ENCODE measurements around the gene SEMA7A.

Gene SEMA7A

GRCh38 chr15:74386496-74387140, 47.1 kb downstream of the SEMA7A start:
- no peak for DNase-seq

- no peak for DNase-seq
Measured at GRCh38 chr15:74385733-74386132, 48.0 kb downstream of the SEMA7A start.

- DNase-seq = peak; percentile 53
Measured at GRCh38 chr15:74384881-74385643, 48.7 kb downstream of the SEMA7A start.

- no peak for DNase-seq
Measured at GRCh38 chr15:74384566-74384880, 49.2 kb downstream of the SEMA7A start.

GRCh38 chr15:74383695-74384565, 49.8 kb downstream of the SEMA7A start:
- peak; percentile 50 for DNase-seq

GRCh38 chr15:74383286-74383685, 50.5 kb downstream of the SEMA7A start:
- no peak for DNase-seq

GRCh38 chr15:74382004-74382816, 51.5 kb downstream of the SEMA7A start:
- peak; percentile 78 for DNase-seq

GRCh38 chr15:74381481-74381880, 52.3 kb downstream of the SEMA7A start:
- no peak for DNase-seq

GRCh38 chr15:74381190-74381453, 52.6 kb downstream of the SEMA7A start:
- no peak for DNase-seq

- DNase-seq = no peak
Measured at GRCh38 chr15:74380361-74381189, 53.2 kb downstream of the SEMA7A start.

- DNase-seq = peak; percentile 27
Measured at GRCh38 chr15:74378848-74379247, 54.9 kb downstream of the SEMA7A start.

GRCh38 chr15:74377831-74378766, 55.7 kb downstream of the SEMA7A start:
- DNase-seq = no peak

- DNase-seq = no peak
Measured at GRCh38 chr15:74376825-74377581, 56.8 kb downstream of the SEMA7A start.

GRCh38 chr15:74376226-74376625, 57.5 kb downstream of the SEMA7A start:
- no peak for DNase-seq

- peak; percentile 87 for DNase-seq
Measured at GRCh38 chr15:74375303-74375693, 58.5 kb downstream of the SEMA7A start.

GRCh38 chr15:74374648-74375302, 59.0 kb downstream of the SEMA7A start:
- DNase-seq = no peak

GRCh38 chr15:74373731-74374647, 59.8 kb downstream of the SEMA7A start:
- peak; percentile 95 for DNase-seq

GRCh38 chr15:74373056-74373650, 60.6 kb downstream of the SEMA7A start:
- DNase-seq = no peak
